ENCODE results near the gene TSC1. TPM values are rescaled to one million over a fixed set of nuclear protein-coding genes. Genes with fewer than 3 reads are reported as not detected.

TSC1 gene
- polyA plus RNA-seq, 3 donors = 3.3 to 43.0 (median 5.8) TPM

- no peaks in the 10 kb centered on the region for H3K9me3 Mint-ChIP-seq
Observed at GRCh38 chr9:132873403-132873802, 71.0 kb downstream of the TSC1 start.

GRCh38 chr9:132869266-132869665 is 75.2 kb downstream of the TSC1 start:
- H3K79me2 ChIP-seq (ENCODE audit: insufficient read depth, low read length) = no peaks in the 10 kb centered on the region
- no peak for DNase-seq
- H3K27me3 Mint-ChIP-seq (ENCODE audit: low read depth in 3 of 3) = peaks cover 6 to 14% (median 9%) of the 10 kb centered on the region in 3 donors
- H3K9ac ChIP-seq (ENCODE audit: insufficient read depth, low read length, poor library complexity, severe bottlenecking) = no peak overlapping the region
- H4K20me1 ChIP-seq (ENCODE audit: insufficient read depth, low read length) = no peaks in the 10 kb centered on the region
- H3K27ac ChIP-seq (ENCODE audit: low read depth in 1 of 2, low read length in 2 of 2) = no peak overlapping the region
- WGBS (ENCODE audit: insufficient coverage) = 98% methylated on average over 9 of the region's 9 CpGs
- H3K4me2 ChIP-seq (replicated peaks; ENCODE audit: extremely low read depth, low read length, poor library complexity, severe bottlenecking) = no peak overlapping the region
- H3K27me3 ChIP-seq (ENCODE audit: control insufficient read depth in 2 of 2, insufficient read depth in 2 of 2, low read length in 2 of 2) = no peaks in the 10 kb centered on the region
- H3K4me3 ChIP-seq (replicated peaks in 1 of 3; ENCODE audit: low read depth in 2 of 3, low read length in 3 of 3) = no peak overlapping the region
- H3K4me3 Mint-ChIP-seq = no peak overlapping the region
- intact Hi-C loops (cut with micrococcal nuclease) = no loop called here
- H3K9me3 Mint-ChIP-seq = no peaks in the 10 kb centered on the region
- H2AFZ ChIP-seq (ENCODE audit: insufficient read depth, low read depth, low read length, poor library complexity, severe bottlenecking) = no peak overlapping the region
- H3K9me3 ChIP-seq (replicated peaks in 1 of 2; ENCODE audit: control insufficient read depth in 1 of 2, insufficient read depth in 1 of 2, low read length in 2 of 2) = no peaks in the 10 kb centered on the region
- H3K36me3 ChIP-seq (replicated peaks in 1 of 2; ENCODE audit: control insufficient read depth in 1 of 2, insufficient read depth in 2 of 2, low read length in 2 of 2) = no peaks in the 10 kb centered on the region
- TF ChIP-seq CTCF (IDR thresholded peaks at IDR 0.05) = no peak
- H3K27ac Mint-ChIP-seq = peak overlapping the region in 1 of 7 donors; percentile 12
- H3K4me1 Mint-ChIP-seq = no peaks in the 10 kb centered on the region
- no peaks in the 10 kb centered on the region for H3K4me1 ChIP-seq (ENCODE audit: control insufficient read depth in 1 of 2, insufficient read depth in 2 of 2, low read length in 2 of 2)
- no peaks in the 10 kb centered on the region for H3K36me3 Mint-ChIP-seq

More at GRCh38 chr9:132873403-132873802, 71.0 kb downstream of the TSC1 start:
- Histone ChIP-seq H2AFZ (ENCODE audit: insufficient read depth, low read depth, low read length, poor library complexity, severe bottlenecking) (no peak overlapping the region), H3K27ac (ENCODE audit: low read depth in 1 of 2, low read length in 2 of 2) (no peak overlapping the region), H3K36me3 (replicated peaks in 1 of 2; ENCODE audit: control insufficient read depth in 1 of 2, insufficient read depth in 2 of 2, low read length in 2 of 2) (no peaks in the 10 kb centered on the region), H3K4me2 (replicated peaks; ENCODE audit: extremely low read depth, low read length, poor library complexity, severe bottlenecking) (no peak overlapping the region), H3K4me1 (ENCODE audit: control insufficient read depth in 1 of 2, insufficient read depth in 2 of 2, low read length in 2 of 2) (peaks cover 4 to 10% of the 10 kb centered on the region in 2 donors), H3K9ac (ENCODE audit: insufficient read depth, low read length, poor library complexity, severe bottlenecking) (no peak overlapping the region), H3K79me2 (ENCODE audit: insufficient read depth, low read length) (no peaks in the 10 kb centered on the region), H3K27me3 (ENCODE audit: control insufficient read depth in 2 of 2, insufficient read depth in 2 of 2, low read length in 2 of 2) (peaks cover 0 to 9% of the 10 kb centered on the region in 2 donors), H4K20me1 (ENCODE audit: insufficient read depth, low read length) (no peaks in the 10 kb centered on the region), H3K9me3 (replicated peaks in 1 of 2; ENCODE audit: control insufficient read depth in 1 of 2, insufficient read depth in 1 of 2, low read length in 2 of 2) (no peaks in the 10 kb centered on the region), H3K4me3 (replicated peaks in 1 of 3; ENCODE audit: low read depth in 2 of 3, low read length in 3 of 3) (no peak overlapping the region)
- Mint-ChIP-seq H3K4me3 (no peak overlapping the region), H3K27ac (no peak overlapping the region), H3K36me3 (no peaks in the 10 kb centered on the region), H3K4me1 (peaks cover 3% of the 10 kb centered on the region), H3K27me3 (ENCODE audit: low read depth in 3 of 3) (peaks cover 10 to 20% (median 16%) of the 10 kb centered on the region in 3 donors)
- intact Hi-C loops (cut with micrococcal nuclease) = loop anchor here (5.0 to 10.0 kb wide), 2 partner anchors 209 to 791 kb away; partner anchors contain the start of gene DDX31 (in 1 of the 2)
- TF ChIP-seq CTCF (IDR thresholded peaks at IDR 0.05) = no peak
- no peak for DNase-seq
- 100% methylated on average over 2 of the region's 7 CpGs for WGBS (ENCODE audit: insufficient coverage)
